ENCODE results near the gene RRN3.
"Not testable (repeated sequence)": the region's sequence is repeated elsewhere in the genome, so short reads cannot be mapped to it uniquely, and the experiment has no call there.

RRN3 gene

GRCh38 chr16:15093955-15094827 lies at the start of gene RRN3:
Gene RRN3, minus strand, starts transcription at chr16:15094272. Its CDS starts 39 bp downstream, at chr16:15094233.
- peak; percentile 91 for DNase-seq

DNA sequence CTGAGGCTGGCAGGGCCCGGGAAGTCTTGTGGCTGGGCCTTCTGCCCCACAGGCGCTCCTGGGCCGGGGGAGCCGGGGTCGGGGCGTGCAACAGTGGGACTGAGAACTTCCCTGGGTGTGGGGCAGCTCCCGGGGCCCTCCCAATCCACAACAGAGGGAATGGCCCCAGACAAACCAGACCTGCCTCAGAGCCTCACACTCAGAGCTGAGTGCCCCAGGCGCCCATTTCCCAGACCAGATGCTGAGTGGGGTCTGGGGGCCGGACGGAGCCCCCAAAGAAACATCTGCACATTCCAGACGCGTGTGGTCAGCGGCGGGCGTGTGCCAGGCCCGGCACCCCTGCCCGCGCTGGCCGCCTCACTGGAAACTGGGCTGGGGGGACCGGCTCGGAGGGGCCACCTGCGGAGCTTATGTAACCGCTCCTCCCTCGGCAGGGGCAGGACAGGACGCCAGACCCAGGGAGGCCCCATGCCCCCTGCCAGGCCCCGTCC lies 49.6 kb upstream of the RRN3 start:
- DNase-seq, result not testable (repeated sequence)

DNA sequence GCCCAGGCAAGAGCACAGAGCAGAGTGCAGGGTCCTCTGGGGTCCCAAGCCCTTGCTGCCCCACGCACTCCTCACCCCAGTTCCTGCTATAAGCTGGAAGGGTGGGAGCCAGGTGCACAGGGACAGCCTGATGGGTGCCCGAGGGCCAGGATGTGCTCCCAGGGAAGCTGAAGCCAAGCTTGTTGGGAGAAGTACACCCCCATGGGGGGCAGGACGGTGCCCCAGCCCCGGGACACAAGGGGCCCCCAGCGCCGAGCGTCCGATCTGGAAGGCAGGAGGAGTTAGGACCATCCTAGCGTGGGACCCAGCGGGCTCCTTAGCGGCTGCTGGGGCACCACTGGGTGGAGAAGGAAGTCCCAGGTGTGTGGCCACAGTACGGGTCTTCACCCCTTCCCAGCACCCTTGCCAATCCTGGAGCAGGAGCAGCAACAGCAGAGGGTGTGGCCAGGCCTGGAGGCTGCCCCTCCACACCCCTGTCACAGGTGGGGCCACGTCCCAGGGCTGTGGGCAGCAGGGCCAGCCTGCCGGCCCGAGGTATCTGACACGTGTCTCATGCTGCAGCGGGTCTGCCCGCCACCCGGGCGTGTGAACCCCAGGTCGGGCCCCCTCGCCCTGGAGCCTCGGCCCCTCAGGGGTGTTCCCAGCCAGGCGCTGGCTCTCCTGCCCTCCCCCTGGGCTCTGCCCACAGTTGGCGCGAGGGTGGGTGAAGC lies 49.0 kb upstream of the RRN3 start:
- DNase-seq, result not testable (repeated sequence)

GRCh38 chr16:15142107-15142890 lies 48.2 kb upstream of the RRN3 start:
- not testable (repeated sequence) for DNase-seq

GRCh38 chr16:15141586-15141985 lies 47.5 kb upstream of the RRN3 start:
- no peak for DNase-seq

GRCh38 chr16:15140444-15141365 lies 46.6 kb upstream of the RRN3 start:
- DNase-seq, result not testable (repeated sequence)

- DNase-seq, result not testable (repeated sequence)
Measured at GRCh38 chr16:15137514-15137913, 43.4 kb upstream of the RRN3 start.

GRCh38 chr16:15135483-15136360 lies 41.6 kb upstream of the RRN3 start:
- DNase-seq, result not testable (repeated sequence)

DNA sequence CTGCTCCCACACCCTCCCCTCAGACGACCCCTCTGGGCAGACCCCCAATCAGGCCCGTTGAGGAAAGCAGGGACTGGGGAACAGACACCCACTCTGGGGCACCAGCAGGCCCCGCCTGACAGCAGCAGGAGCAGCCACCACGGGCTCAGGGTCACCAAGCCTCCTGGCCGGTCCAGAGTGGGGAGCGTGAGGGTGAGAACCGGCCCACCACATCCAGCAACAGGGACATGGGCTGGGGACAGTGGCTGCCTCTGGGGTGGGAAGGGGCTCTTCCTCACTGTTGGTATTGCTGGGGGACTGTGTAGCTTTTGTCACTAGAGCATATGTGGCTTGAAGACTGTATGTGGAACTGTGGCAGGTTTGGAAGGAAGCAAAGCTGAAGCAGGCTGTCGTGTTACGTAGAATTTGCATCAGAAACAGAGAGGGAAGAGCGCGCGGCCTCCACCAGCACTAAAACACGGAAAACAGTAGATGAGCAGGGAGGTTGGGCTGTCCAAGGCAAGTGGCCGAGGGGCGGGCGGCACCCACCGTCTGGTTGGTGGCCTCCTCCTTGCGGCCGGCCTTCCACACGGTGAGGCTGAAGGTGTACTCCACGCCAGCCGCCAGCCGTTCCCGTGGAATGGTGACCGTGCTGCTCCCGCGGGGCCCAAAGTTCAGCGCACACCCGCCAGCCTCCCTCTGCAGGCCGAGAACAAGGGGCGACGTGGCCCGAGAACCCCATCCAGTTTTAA lies 40.8 kb upstream of the RRN3 start:
- DNase-seq, result not testable (repeated sequence)

- DNase-seq, result not testable (repeated sequence)
Measured at GRCh38 chr16:15133554-15133953, 39.5 kb upstream of the RRN3 start.

DNA sequence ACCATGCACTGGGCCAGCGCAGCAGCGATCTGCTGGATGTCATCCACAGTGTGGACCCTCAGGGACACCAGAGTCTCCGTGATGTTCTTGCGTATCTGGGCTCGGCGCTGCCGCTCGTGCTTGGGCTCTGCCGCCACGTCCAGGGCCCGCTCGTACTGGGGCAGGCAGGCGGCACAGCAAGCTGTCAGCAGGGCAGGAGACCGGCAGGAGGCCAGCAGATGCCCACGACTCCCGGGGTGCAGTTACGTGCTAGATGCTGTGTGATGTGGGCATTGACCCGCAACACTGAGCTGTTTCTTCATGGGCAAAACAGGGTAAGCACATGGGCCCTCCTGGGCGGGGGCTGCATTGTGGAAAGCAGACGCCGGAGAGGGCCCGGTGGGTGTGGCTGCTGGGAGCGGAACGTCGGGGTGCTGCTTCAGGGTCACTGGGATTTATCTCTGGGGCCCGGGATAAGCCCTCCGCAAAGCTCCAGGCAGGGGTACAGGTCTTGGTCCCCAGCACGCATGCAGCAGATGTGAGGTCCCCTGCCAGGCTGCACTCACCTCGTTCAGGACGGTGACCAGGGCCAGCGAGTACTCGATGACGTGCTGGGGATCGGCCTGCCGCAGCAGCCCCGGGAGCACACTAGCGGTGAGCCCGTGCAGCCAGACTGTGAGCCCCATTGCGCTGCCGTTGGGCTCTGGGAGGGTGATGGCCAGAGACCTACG lies 38.8 kb upstream of the RRN3 start:
- not testable (repeated sequence) for DNase-seq

DNA sequence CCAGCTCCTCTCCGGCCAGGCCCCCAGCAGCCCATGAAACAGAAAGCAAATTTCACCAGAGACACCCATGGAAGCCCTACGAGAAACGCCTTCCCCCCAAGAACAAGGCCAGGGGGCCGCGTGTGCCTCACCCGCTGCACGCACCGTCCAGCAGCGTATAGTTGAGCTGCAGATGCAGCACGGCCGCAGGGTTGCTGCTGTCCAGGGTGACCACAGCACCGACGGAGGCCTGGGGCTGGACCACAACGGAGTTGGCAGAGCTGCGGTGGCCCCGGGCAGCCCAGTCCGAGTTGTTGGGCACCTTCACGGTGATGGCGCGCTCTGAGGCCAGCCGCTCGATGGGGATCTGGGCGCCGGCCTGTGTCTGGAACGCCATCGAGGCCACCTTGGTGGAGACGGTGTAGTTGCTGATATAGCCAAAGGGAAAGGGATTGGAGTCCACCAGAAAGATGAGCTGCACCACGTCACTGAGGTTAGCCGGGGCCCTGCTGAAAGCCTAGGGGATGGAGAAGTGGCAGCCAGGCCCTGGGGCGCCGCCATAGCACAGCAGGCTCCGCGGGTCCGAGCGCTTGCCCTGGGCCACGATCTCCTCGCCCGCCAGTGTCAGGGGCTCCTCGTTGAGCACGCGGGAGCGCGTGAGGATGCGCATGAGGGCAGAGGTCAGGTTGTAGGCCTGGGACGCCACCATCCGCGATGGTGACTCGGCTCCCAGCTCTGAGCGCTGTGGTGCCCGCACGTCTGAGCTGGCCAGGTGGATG lies 37.0 kb upstream of the RRN3 start:
- DNase-seq, result not testable (repeated sequence)

GRCh38 chr16:15130256-15130932 lies 36.3 kb upstream of the RRN3 start:
- DNase-seq, result not testable (repeated sequence)

- DNase-seq, result not testable (repeated sequence)
Measured at GRCh38 chr16:15127641-15128425, 33.8 kb upstream of the RRN3 start.

GRCh38 chr16:15100372-15100987 lies 6.4 kb upstream of the RRN3 start:
- DNase-seq, result peak; percentile 3

DNA sequence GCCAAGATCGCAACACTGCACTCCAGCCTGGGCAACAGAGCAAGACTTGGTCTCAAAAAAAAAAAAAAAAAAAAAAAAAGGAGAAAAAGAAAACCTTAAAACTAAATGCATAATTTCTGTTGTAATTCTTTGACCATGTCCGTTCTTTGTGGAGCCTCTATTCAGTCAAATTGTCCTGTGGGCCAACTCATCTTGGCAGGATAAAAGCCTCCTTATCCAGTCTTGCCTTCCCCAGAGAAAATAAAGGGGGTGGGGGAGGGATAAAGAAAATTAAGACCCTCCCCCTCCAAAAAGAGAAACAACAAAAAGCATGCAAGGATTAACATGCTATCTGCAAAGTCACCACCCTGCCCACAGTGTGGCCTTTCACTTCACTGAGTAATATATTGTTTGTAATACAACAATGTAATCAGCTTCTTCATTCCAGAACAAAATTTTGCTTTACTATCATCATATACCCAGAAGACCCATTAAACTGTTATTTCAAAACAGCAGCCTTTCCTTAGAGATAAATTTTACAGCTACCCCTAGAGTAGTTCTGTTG lies 5.4 kb upstream of the RRN3 start:
- not testable (repeated sequence) for DNase-seq
